ENCODE measurements around the gene NBPF3. TPM values are rescaled to one million over a fixed set of nuclear protein-coding genes. Genes with fewer than 3 reads are reported as not detected.

Gene NBPF3
- total RNA-seq, 1 experiment from 2014 or later = 15.8 TPM

- no peak overlapping the region for H2BK120ac ChIP-seq (ENCODE audit: low read depth, low read length, poor library complexity, severe bottlenecking)
- H2BK5ac ChIP-seq (ENCODE audit: insufficient read length, low read length) = no peak overlapping the region
- no peak overlapping the region for H2AFZ ChIP-seq (ENCODE audit: low read length)
- H3K56ac ChIP-seq (ENCODE audit: insufficient read length, low read depth, low read length) = no peak overlapping the region
- Mint-ChIP-seq H3K4me1 (peaks cover 0 to 3% of the 10 kb centered on the region in 2 experiments; a peak in 3 of 4 replicates), H3K27me3 (ENCODE audit: low read depth) (peaks cover 10% of the 10 kb centered on the region), H3K36me3 (ENCODE audit: insufficient read depth in 1 of 3, low read depth in 3 of 3) (peaks cover 3 to 6% (median 4%) of the 10 kb centered on the region in 3 experiments; a peak in 5 of 7 replicates), H3K9me3 (peaks cover 8 to 11% of the 10 kb centered on the region in 2 experiments), H3K27ac (no peak overlapping the region; a peak in 1 of 7 replicates), H3K4me3 (no peak overlapping the region)
- no peaks in the 10 kb centered on the region for H3K79me1 ChIP-seq (ENCODE audit: insufficient read depth, low read depth, low read length, poor library complexity, severe bottlenecking)
- H3K27me3 ChIP-seq (ENCODE audit: insufficient read depth, low read length) = no peaks in the 10 kb centered on the region
- H3T11ph ChIP-seq (ENCODE audit: low read length) = no peak overlapping the region
- WGBS (ENCODE audit: extremely low coverage, insufficient read length, low lambda C conversion rate) = no CpG with 5 or more reads among the region's 4 CpGs
- H4K91ac ChIP-seq (ENCODE audit: insufficient read length, low read depth, low read length) = no peak overlapping the region
- no peak overlapping the region for H3K14ac ChIP-seq (ENCODE audit: insufficient read depth, low read length)
- H4K5ac ChIP-seq (ENCODE audit: insufficient read length, low read depth, low read length) = no peak overlapping the region
- H4K20me1 ChIP-seq (ENCODE audit: control insufficient read depth, insufficient read depth, insufficient read length) = no peaks in the 10 kb centered on the region
- H2BK12ac ChIP-seq (ENCODE audit: insufficient read length, low read depth, low read length) = no peak overlapping the region
- no peak overlapping the region for H2AK5ac ChIP-seq (ENCODE audit: insufficient read length, low read length)
- H3K4me1 ChIP-seq (ENCODE audit: insufficient read depth, low read length) = no peaks in the 10 kb centered on the region
- no peak for DNase-seq
- H3K79me2 ChIP-seq (ENCODE audit: insufficient read depth, low read length) = no peaks in the 10 kb centered on the region
- no peak overlapping the region for H3K18ac ChIP-seq (ENCODE audit: insufficient read length, low read depth, low read length)
- no peak for TF ChIP-seq CTCF (conservative IDR thresholded peaks at IDR 0.05)
- H3K27ac ChIP-seq (ENCODE audit: insufficient read length, low read depth, low read length) = no peak overlapping the region
- no peak overlapping the region for H3K4me2 ChIP-seq (ENCODE audit: insufficient read depth, insufficient read length, low read length)
- H2BK20ac ChIP-seq (ENCODE audit: low read depth, low read length, poor library complexity, severe bottlenecking) = no peak overlapping the region
- H3K4ac ChIP-seq (ENCODE audit: low read depth, low read length) = no peak overlapping the region
- no peak overlapping the region for H3K23ac ChIP-seq (ENCODE audit: insufficient read length, low read depth, low read length)
- H3K9me3 ChIP-seq (ENCODE audit: control insufficient read depth, low read depth, low read length) = peaks cover 2% of the 10 kb centered on the region
- H3K23me2 ChIP-seq (ENCODE audit: insufficient read length, low read depth, low read length, poor library complexity, severe bottlenecking) = no peaks in the 10 kb centered on the region
- H2BK15ac ChIP-seq (ENCODE audit: low read depth, low read length) = no peak overlapping the region
- no peak overlapping the region for H4K8ac ChIP-seq (replicated peaks; ENCODE audit: insufficient read length, low read depth, low read length)
- H3K9ac ChIP-seq (ENCODE audit: extremely low read depth, insufficient read length, low read length) = no peak overlapping the region
Measured at GRCh38 chr1:21391497-21391896, 48.4 kb upstream of the NBPF3 start.

Data from H9 (cell line).